BLaER1 (cell line): ENCODE measurements around the gene FXR2.
"Not testable (repeated sequence)": the region's sequence is repeated elsewhere in the genome, so short reads cannot be mapped to it uniquely, and the experiment has no call there.

Experiments
- H3K27ac ChIP-seq: shearing (Covaris generic); formaldehyde crosslinking; 2 replicates; pipeline ENCODE4 v1.8.1; 2022
- H3K27me3 ChIP-seq: shearing (Covaris generic); formaldehyde crosslinking; 2 replicates; pipeline ENCODE4 v1.8.1; 2022
- H3K36me3 ChIP-seq: shearing (Covaris generic); formaldehyde crosslinking; 2 replicates; pipeline ENCODE4 v1.8.1; 2022
- H3K4me1 ChIP-seq: shearing (Covaris generic); formaldehyde crosslinking; 2 replicates; pipeline ENCODE4 v1.8.1; 2022
- H3K4me2 ChIP-seq: shearing (Covaris generic); formaldehyde crosslinking; 2 replicates; pipeline ENCODE4 v1.8.1; 2022
- H3K4me3 ChIP-seq: shearing (Covaris generic); formaldehyde crosslinking; 2 replicates; pipeline ENCODE4 v1.8.1; 2022
- H3K9ac ChIP-seq: shearing (Covaris generic); formaldehyde crosslinking; 2 replicates; pipeline ENCODE4 v1.8.1; 2022
- H3K9me3 ChIP-seq: shearing (Covaris generic); formaldehyde crosslinking; 2 replicates; pipeline ENCODE4 v1.8.1; 2022
- H4K20me1 ChIP-seq: shearing (Covaris generic); formaldehyde crosslinking; 2 replicates; pipeline ENCODE4 v1.8.1; 2022
- Cebpa-rat ChIP-seq: shearing (Covaris generic); IDR thresholded peaks from 2 replicates; pipeline ENCODE4 v1.8.1; 2022

Gene FXR2

GRCh38 chr17:7647018-7647417, 32.3 kb upstream of the FXR2 start:
- peaks cover 29% of the 10 kb centered on the region for H3K4me1 ChIP-seq
- peaks cover 35% of the 10 kb centered on the region for H3K27me3 ChIP-seq
- H3K4me3 ChIP-seq: no peak overlapping the region
- H3K4me2 ChIP-seq: no peak overlapping the region
- H3K27ac ChIP-seq: no peak overlapping the region
- no peaks in the 10 kb centered on the region for H3K9me3 ChIP-seq
- no peak overlapping the region for H3K9ac ChIP-seq
- H3K36me3 ChIP-seq: no peaks in the 10 kb centered on the region
- no peak for TF ChIP-seq Cebpa-rat
- peaks cover 17% of the 10 kb centered on the region for H4K20me1 ChIP-seq

GRCh38 chr17:7646457-7646856, 31.8 kb upstream of the FXR2 start:
- Histone ChIP-seq H3K36me3 (no peaks in the 10 kb centered on the region), H3K9me3 (no peaks in the 10 kb centered on the region), H3K27me3 (peaks cover 29% of the 10 kb centered on the region), H3K27ac (no peak overlapping the region), H3K4me1 (peaks cover 24% of the 10 kb centered on the region), H3K4me2 (no peak overlapping the region), H3K4me3 (no peak overlapping the region), H3K9ac (no peak overlapping the region), H4K20me1 (peaks cover 11% of the 10 kb centered on the region)
- no peak for TF ChIP-seq Cebpa-rat

- H3K9ac ChIP-seq: no peak overlapping the region
- no peak overlapping the region for H3K27ac ChIP-seq
- peaks cover 9% of the 10 kb centered on the region; the same call in 1 of the 2 replicates for H3K4me1 ChIP-seq
- H3K27me3 ChIP-seq: peaks cover 12% of the 10 kb centered on the region
- H3K36me3 ChIP-seq: no peaks in the 10 kb centered on the region
- no peak for TF ChIP-seq Cebpa-rat
- no peak overlapping the region for H3K4me3 ChIP-seq
- peak overlapping the region; percentile 27 for H3K4me2 ChIP-seq
- H3K9me3 ChIP-seq: no peaks in the 10 kb centered on the region
- H4K20me1 ChIP-seq: no peaks in the 10 kb centered on the region
These were observed 30.1 kb upstream of the FXR2 start for GRCh38 chr17:7644775-7645174.

- H3K4me1 ChIP-seq: peaks cover 19% of the 10 kb centered on the region
- not testable (repeated sequence) for H3K27ac ChIP-seq, H4K20me1 ChIP-seq, H3K4me3 ChIP-seq, H3K27me3 ChIP-seq, H3K9me3 ChIP-seq, H3K36me3 ChIP-seq, H3K4me2 ChIP-seq, H3K9ac ChIP-seq
These were observed 26.9 kb upstream of the FXR2 start for GRCh38 chr17:7641635-7642034.

GRCh38 chr17:7640783-7641182, 26.1 kb upstream of the FXR2 start:
- H3K27ac ChIP-seq: no peak overlapping the region
- H3K36me3 ChIP-seq: no peaks in the 10 kb centered on the region
- H3K9me3 ChIP-seq: no peaks in the 10 kb centered on the region
- no peaks in the 10 kb centered on the region for H3K27me3 ChIP-seq
- H3K4me1 ChIP-seq: peaks cover 19% of the 10 kb centered on the region
- no peak overlapping the region for H3K4me2 ChIP-seq
- no peak overlapping the region for H3K4me3 ChIP-seq
- no peaks in the 10 kb centered on the region for H4K20me1 ChIP-seq
- no peak for TF ChIP-seq Cebpa-rat
- no peak overlapping the region for H3K9ac ChIP-seq

GRCh38 chr17:7636163-7636562, 21.5 kb upstream of the FXR2 start:
- Histone ChIP-seq H3K9ac (no peak overlapping the region), H4K20me1 (no peaks in the 10 kb centered on the region), H3K27me3 (no peaks in the 10 kb centered on the region), H3K36me3 (no peaks in the 10 kb centered on the region), H3K27ac (no peak overlapping the region), H3K4me1 (peaks cover 11% of the 10 kb centered on the region), H3K4me3 (no peak overlapping the region), H3K4me2 (no peak overlapping the region), H3K9me3 (no peaks in the 10 kb centered on the region)
- no peak for TF ChIP-seq Cebpa-rat

- no peaks in the 10 kb centered on the region for H3K36me3 ChIP-seq
- H3K9ac ChIP-seq: no peak overlapping the region
- H4K20me1 ChIP-seq: no peaks in the 10 kb centered on the region
- 0 out of 2 replicates have a peak overlapping the region, but pooled peaks have one; percentile 7 for H3K4me2 ChIP-seq
- H3K9me3 ChIP-seq: no peaks in the 10 kb centered on the region
- H3K27me3 ChIP-seq: no peaks in the 10 kb centered on the region
- H3K27ac ChIP-seq: no peak overlapping the region
- peaks cover 10% of the 10 kb centered on the region for H3K4me1 ChIP-seq
- H3K4me3 ChIP-seq: no peak overlapping the region
- no peak for TF ChIP-seq Cebpa-rat
These were observed 19.7 kb upstream of the FXR2 start for GRCh38 chr17:7634384-7634783.

GRCh38 chr17:7633093-7633492, 18.4 kb upstream of the FXR2 start:
- Histone ChIP-seq H3K27me3 (no peaks in the 10 kb centered on the region), H3K4me3 (no peak overlapping the region), H3K36me3 (no peaks in the 10 kb centered on the region), H3K9ac (no peak overlapping the region), H3K4me1 (peaks cover 3% of the 10 kb centered on the region), H3K4me2 (no peak overlapping the region), H3K27ac (no peak overlapping the region), H4K20me1 (no peaks in the 10 kb centered on the region), H3K9me3 (no peaks in the 10 kb centered on the region)
- no peak for TF ChIP-seq Cebpa-rat

- H4K20me1 ChIP-seq: no peaks in the 10 kb centered on the region
- H3K36me3 ChIP-seq: no peaks in the 10 kb centered on the region
- no peak overlapping the region for H3K4me3 ChIP-seq
- no peak overlapping the region for H3K27ac ChIP-seq
- no peak overlapping the region for H3K4me2 ChIP-seq
- no peaks in the 10 kb centered on the region for H3K9me3 ChIP-seq
- TF ChIP-seq Cebpa-rat: no peak
- no peak overlapping the region; the same call in 1 of the 2 replicates for H3K9ac ChIP-seq
- H3K27me3 ChIP-seq: no peaks in the 10 kb centered on the region
- peaks cover 6% of the 10 kb centered on the region for H3K4me1 ChIP-seq
These were observed 17.8 kb upstream of the FXR2 start for GRCh38 chr17:7632492-7632894.

GRCh38 chr17:7631398-7632380, 17.0 kb upstream of the FXR2 start:
- Histone ChIP-seq H3K9me3 (no peaks in the 10 kb centered on the region), H4K20me1 (peaks cover 3% of the 10 kb centered on the region; the same call in 1 of the 2 replicates), H3K27me3 (no peaks in the 10 kb centered on the region), H3K9ac (peak overlapping the region; percentile 29; the same call in 1 of the 2 replicates), H3K4me2 (no peak overlapping the region), H3K36me3 (no peaks in the 10 kb centered on the region), H3K27ac (no peak overlapping the region), H3K4me3 (no peak overlapping the region), H3K4me1 (peaks cover 10% of the 10 kb centered on the region)
- no peak for TF ChIP-seq Cebpa-rat
